IPS-18c (cell line): ENCODE measurements around the gene TBC1D1.

Experiments
- H3K4me3 ChIP-seq: 2 replicates; pipeline ENCODE4 v1.7.0; 2013; ENCODE audit warnings: low read depth, mild to moderate bottlenecking, low read length, moderate library complexity; ENCODE audit not compliant: insufficient read depth
- H3K9me3 ChIP-seq: one replicate; pipeline ENCODE4 v1.6.1; 2013; ENCODE audit warnings: mild to moderate bottlenecking, low read length, moderate library complexity; ENCODE audit not compliant: control insufficient read depth, insufficient read depth

The TBC1D1 gene

GRCh38 chr4:38102957-38103588 lies 212.2 kb downstream of the TBC1D1 start:
- Histone ChIP-seq H3K4me3 (no peak overlapping the region), H3K9me3 (no peaks in the 10 kb centered on the region)

GRCh38 chr4:38105475-38106220 lies 214.8 kb downstream of the TBC1D1 start:
- Histone ChIP-seq H3K9me3 (no peaks in the 10 kb centered on the region), H3K4me3 (no peak overlapping the region)

GRCh38 chr4:38106311-38106710 lies 215.4 kb downstream of the TBC1D1 start:
- no peaks in the 10 kb centered on the region for H3K9me3 ChIP-seq

GRCh38 chr4:38106886-38107514 lies 216.1 kb downstream of the TBC1D1 start:
- no peak overlapping the region for H3K4me3 ChIP-seq
- H3K9me3 ChIP-seq = no peaks in the 10 kb centered on the region

More at GRCh38 chr4:38106311-38106710, 215.4 kb downstream of the TBC1D1 start:
- H3K4me3 ChIP-seq = no peak overlapping the region

GRCh38 chr4:38107818-38108217 lies 216.9 kb downstream of the TBC1D1 start:
- H3K4me3 ChIP-seq = no peak overlapping the region
- H3K9me3 ChIP-seq = no peaks in the 10 kb centered on the region

- no peak overlapping the region for H3K4me3 ChIP-seq
These were observed 218.5 kb downstream of the TBC1D1 start for GRCh38 chr4:38109370-38109769.

GRCh38 chr4:38109896-38110295 lies 219.0 kb downstream of the TBC1D1 start:
- Histone ChIP-seq H3K4me3 (no peak overlapping the region), H3K9me3 (no peaks in the 10 kb centered on the region)

More at GRCh38 chr4:38109370-38109769, 218.5 kb downstream of the TBC1D1 start:
- H3K9me3 ChIP-seq = no peaks in the 10 kb centered on the region

- H3K9me3 ChIP-seq = no peaks in the 10 kb centered on the region
- no peak overlapping the region for H3K4me3 ChIP-seq
These were observed 220.1 kb downstream of the TBC1D1 start for GRCh38 chr4:38111024-38111423.

- Histone ChIP-seq H3K4me3 (no peak overlapping the region), H3K9me3 (no peaks in the 10 kb centered on the region)
These were observed 220.8 kb downstream of the TBC1D1 start for GRCh38 chr4:38111717-38112116.

- no peak overlapping the region for H3K4me3 ChIP-seq
These were observed 222.2 kb downstream of the TBC1D1 start for GRCh38 chr4:38113132-38113531.

GRCh38 chr4:38113551-38113950 lies 222.7 kb downstream of the TBC1D1 start:
- Histone ChIP-seq H3K4me3 (no peak overlapping the region), H3K9me3 (no peaks in the 10 kb centered on the region)

More at GRCh38 chr4:38113132-38113531, 222.2 kb downstream of the TBC1D1 start:
- no peaks in the 10 kb centered on the region for H3K9me3 ChIP-seq

GRCh38 chr4:38114386-38115150 lies 223.7 kb downstream of the TBC1D1 start:
- H3K4me3 ChIP-seq = no peak overlapping the region
- H3K9me3 ChIP-seq = no peaks in the 10 kb centered on the region

- H3K9me3 ChIP-seq = no peaks in the 10 kb centered on the region
- H3K4me3 ChIP-seq = no peak overlapping the region
These were observed 224.7 kb downstream of the TBC1D1 start for GRCh38 chr4:38115601-38116000.

- no peaks in the 10 kb centered on the region for H3K9me3 ChIP-seq
These were observed 226.7 kb downstream of the TBC1D1 start for GRCh38 chr4:38117591-38117990.

GRCh38 chr4:38119668-38120385 lies 228.9 kb downstream of the TBC1D1 start:
- no peaks in the 10 kb centered on the region for H3K9me3 ChIP-seq
- no peak overlapping the region for H3K4me3 ChIP-seq

More at GRCh38 chr4:38117591-38117990, 226.7 kb downstream of the TBC1D1 start:
- no peak overlapping the region for H3K4me3 ChIP-seq

GRCh38 chr4:38120772-38121171 lies 229.9 kb downstream of the TBC1D1 start:
- no peak overlapping the region for H3K4me3 ChIP-seq

GRCh38 chr4:38122060-38122459 lies 231.2 kb downstream of the TBC1D1 start:
- Histone ChIP-seq H3K4me3 (no peak overlapping the region), H3K9me3 (no peaks in the 10 kb centered on the region)

More at GRCh38 chr4:38120772-38121171, 229.9 kb downstream of the TBC1D1 start:
- no peaks in the 10 kb centered on the region for H3K9me3 ChIP-seq
